ENCODE measurements around the gene TRPM2. TPM values are rescaled to one million over a fixed set of nuclear protein-coding genes. Genes with fewer than 3 reads are reported as not detected.
"Not testable (repeated sequence)": the region's sequence is repeated elsewhere in the genome, so short reads cannot be mapped to it uniquely, and the experiment has no call there.

The TRPM2 gene
- total and polyA plus RNA-seq, 2 experiments from 2014 or later: not detected

DNA sequence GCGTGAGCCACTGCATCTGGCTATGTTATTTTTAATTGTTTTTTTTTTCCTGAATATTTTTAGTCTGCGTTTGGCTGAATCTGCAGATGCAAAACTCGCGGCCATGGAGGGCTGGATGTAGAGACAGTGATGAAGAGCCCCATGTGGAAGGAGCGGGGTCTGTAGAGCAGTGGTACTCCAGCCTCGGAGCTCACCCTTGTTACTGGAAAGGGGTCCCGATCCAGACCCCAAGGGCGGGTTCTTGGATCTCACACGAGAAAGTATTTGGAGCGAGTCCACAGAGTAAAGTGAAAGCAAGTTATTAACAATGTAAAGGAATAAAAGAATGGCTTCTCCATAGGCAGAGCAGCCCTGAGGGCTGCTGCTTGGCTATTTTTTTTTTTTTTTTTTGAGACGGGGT, 2.7 kb downstream of the TRPM2 start:
- Histone ChIP-seq H3K27ac (no peak overlapping the region), H3K4me1 (ENCODE audit: low read depth) (no peaks in the 10 kb centered on the region), H3K36me3 (no peaks in the 10 kb centered on the region), H3K9me3 (ENCODE audit: low read depth) (no peaks in the 10 kb centered on the region), H3K27me3 (no peaks in the 10 kb centered on the region), H3K4me3 (no peak overlapping the region)
- no peak for TF ChIP-seq CTCF (IDR thresholded peaks at IDR 0.05; ENCODE audit: low read depth, low read length)
- no peak for DNase-seq (ENCODE audit: low read depth in 1 of 2, low spot score in 1 of 2)

GRCh38 chr21:44356636-44357035, 3.2 kb downstream of the TRPM2 start:
- Histone ChIP-seq H3K4me3 (no peak overlapping the region), H3K27ac (no peak overlapping the region), H3K9me3 (ENCODE audit: low read depth) (no peaks in the 10 kb centered on the region), H3K4me1 (ENCODE audit: low read depth) (no peaks in the 10 kb centered on the region), H3K36me3 (no peaks in the 10 kb centered on the region), H3K27me3 (no peaks in the 10 kb centered on the region)
- no peak for DNase-seq (ENCODE audit: low read depth in 1 of 2, low spot score in 1 of 2)
- no peak for TF ChIP-seq CTCF (IDR thresholded peaks at IDR 0.05; ENCODE audit: low read depth, low read length)

DNA sequence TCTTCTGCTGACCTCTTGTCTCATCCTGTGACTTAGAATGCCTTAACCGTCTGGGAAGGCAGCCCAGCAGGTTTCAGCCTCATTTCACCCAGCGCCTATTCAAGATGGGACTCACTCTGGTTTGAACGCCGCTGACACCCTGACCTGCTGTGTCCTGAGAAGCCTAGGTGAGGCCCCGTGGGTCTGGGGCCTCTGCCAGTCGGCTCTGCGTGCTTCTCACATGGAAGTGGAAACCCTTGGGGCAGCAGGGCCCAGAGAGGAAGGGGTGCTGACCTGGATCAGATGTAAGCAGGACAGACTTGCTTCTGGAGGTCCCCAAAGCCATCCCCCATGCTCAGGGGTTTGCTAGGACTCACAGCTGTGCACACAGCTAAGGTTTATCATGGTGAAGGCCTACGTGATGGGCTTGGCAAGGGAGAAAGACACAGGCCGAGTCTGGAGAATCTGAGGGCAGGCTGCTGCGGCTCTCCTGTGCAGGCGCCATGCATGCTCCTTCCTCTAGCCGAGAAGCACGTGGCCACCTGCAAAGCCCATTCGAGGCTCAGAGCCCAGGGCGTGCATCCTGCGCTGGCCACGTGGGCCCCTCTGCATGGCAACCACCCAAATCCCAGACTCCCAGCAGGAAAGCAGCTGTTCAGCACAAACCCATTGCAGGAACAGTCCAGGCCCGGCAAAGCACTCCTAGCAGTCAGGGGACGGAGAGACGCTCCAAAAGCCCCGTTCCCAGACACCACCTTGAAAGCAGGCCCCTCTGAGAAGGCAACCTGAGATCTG, 3.8 kb downstream of the TRPM2 start:
- H3K4me3 ChIP-seq: no peak overlapping the region
- H3K36me3 ChIP-seq: no peaks in the 10 kb centered on the region
- no peaks in the 10 kb centered on the region for H3K27me3 ChIP-seq
- no peak overlapping the region for H3K27ac ChIP-seq
- H3K9me3 ChIP-seq (ENCODE audit: low read depth): no peaks in the 10 kb centered on the region
- TF ChIP-seq CTCF (IDR thresholded peaks at IDR 0.05; ENCODE audit: low read depth, low read length): no peak
- H3K4me1 ChIP-seq (ENCODE audit: low read depth): no peaks in the 10 kb centered on the region
- no peak for DNase-seq (ENCODE audit: low read depth in 1 of 2, low spot score in 1 of 2)

- no peak for TF ChIP-seq CTCF (IDR thresholded peaks at IDR 0.05; ENCODE audit: low read depth, low read length)
- no peaks in the 10 kb centered on the region for H3K36me3 ChIP-seq
- H3K27me3 ChIP-seq: no peaks in the 10 kb centered on the region
- no peak overlapping the region for H3K27ac ChIP-seq
- DNase-seq (ENCODE audit: low read depth in 1 of 2, low spot score in 1 of 2): no peak
- no peaks in the 10 kb centered on the region for H3K4me1 ChIP-seq (ENCODE audit: low read depth)
- H3K4me3 ChIP-seq: no peak overlapping the region
- H3K9me3 ChIP-seq (ENCODE audit: low read depth): no peaks in the 10 kb centered on the region
Observed at GRCh38 chr21:44359396-44359795, 6.0 kb downstream of the TRPM2 start.

- H3K27me3 ChIP-seq: no peaks in the 10 kb centered on the region
- no peak overlapping the region for H3K27ac ChIP-seq
- DNase-seq (ENCODE audit: low read depth in 1 of 2, low spot score in 1 of 2): no peak
- no peaks in the 10 kb centered on the region for H3K9me3 ChIP-seq (ENCODE audit: low read depth)
- H3K4me1 ChIP-seq (ENCODE audit: low read depth): no peaks in the 10 kb centered on the region
- no peaks in the 10 kb centered on the region for H3K36me3 ChIP-seq
- H3K4me3 ChIP-seq: no peak overlapping the region
- no peak for TF ChIP-seq CTCF (IDR thresholded peaks at IDR 0.05; ENCODE audit: low read depth, low read length)
Observed at GRCh38 chr21:44360159-44360558, 6.7 kb downstream of the TRPM2 start.

GRCh38 chr21:44361903-44362302, 8.5 kb downstream of the TRPM2 start:
- not testable (repeated sequence) for H3K27ac ChIP-seq; H3K36me3 ChIP-seq; H3K27me3 ChIP-seq; H3K9me3 ChIP-seq (ENCODE audit: low read depth); H3K4me3 ChIP-seq; H3K4me1 ChIP-seq (ENCODE audit: low read depth); DNase-seq (ENCODE audit: low read depth in 1 of 2, low spot score in 1 of 2)
